ENCODE measurements around the gene PTPRH.

The PTPRH gene

DNA sequence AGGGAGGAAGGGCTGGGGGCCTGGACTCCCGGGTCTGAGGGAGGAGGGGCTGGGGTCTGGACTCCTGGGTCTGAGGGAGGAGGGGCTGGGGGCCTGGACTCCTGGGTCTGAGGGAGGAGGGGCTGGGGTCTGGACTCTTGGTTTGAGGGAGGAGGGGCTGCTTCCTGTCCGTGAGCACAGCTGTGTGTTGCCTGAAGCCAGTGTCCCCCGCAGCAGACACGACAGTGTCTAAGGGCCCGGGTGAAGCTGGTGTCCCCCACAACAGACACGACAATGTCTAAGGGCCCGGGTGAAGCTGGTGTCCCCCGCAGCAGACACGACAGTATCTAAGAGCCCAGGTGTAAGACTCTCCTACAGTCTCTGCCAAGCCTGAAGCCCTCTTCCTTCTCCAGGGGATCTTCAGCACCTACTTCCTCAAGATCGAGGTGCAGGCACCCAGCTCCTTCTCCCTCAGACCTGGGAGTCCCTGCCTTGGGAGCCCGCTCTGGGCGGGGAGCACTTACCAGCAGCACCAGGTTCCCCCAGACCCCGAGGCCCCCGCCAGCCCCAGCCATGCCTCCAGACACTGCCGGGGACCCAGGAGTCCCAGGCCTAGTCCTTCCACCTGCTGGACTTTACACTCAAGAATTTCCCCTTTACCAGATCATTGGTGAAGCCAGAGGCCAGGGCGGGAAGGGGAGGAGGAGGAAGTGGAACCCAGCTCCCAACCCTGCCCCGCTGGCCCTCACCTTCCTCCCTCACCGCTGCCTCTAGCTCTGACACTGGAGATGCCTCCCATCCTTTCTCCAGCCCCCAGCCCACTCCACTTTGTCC is at the start of gene PTPRH:
Gene PTPRH, minus strand, starts transcription at position 622 of the 813 bp plus-strand sequence. Its CDS starts 68 bp downstream, at position 554.
- DNase-seq: no peak

- DNase-seq: peak; percentile 84
Observed at GRCh38 chr19:55258476-55258827, 49.2 kb upstream of the PTPRH start.

- peak; percentile 73 for DNase-seq
Observed at GRCh38 chr19:55257461-55258420, 48.4 kb upstream of the PTPRH start.

- no peak for DNase-seq
Observed at GRCh38 chr19:55256562-55257460, 47.5 kb upstream of the PTPRH start.

DNA sequence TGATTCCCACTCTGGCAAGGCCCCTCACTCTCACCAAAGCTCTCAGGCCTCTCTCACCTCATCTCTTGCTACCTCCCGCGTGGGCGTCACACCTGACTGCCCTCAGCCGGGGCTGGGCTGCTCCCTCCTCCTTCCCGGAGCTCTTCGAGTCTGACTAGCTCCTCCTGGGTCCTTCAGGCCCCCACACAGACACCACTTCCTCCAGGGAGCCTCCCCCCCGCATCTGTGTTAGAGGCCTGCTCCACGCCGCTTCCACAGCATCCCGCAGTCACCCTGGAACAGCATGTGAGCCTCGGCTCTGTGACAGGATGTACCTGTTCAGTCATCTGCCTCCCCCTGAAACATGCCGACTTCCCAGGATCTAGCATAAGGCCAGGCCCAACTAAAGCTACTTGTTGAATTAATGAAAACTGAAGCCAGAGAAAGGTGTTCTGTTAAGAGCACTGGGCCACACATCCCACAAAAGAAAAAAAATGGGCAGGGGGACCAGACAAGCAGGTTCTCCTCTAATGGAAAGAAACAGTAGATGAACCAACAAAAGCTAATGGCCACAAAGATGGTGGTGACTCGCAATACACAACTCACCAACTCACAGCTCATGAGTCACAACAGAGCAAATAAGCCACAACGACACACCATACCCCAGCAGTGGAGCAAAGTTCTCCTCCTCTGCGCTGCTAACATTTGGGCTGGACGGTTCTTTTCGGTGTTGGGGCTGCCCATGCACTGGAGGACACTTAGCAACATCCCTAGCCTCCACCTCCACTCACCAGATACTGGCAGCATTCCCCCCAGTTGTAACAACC is 46.5 kb upstream of the PTPRH start:
- DNase-seq: peak; percentile 80

- no peak for DNase-seq
Observed at GRCh38 chr19:55254625-55254977, 45.3 kb upstream of the PTPRH start.

DNA sequence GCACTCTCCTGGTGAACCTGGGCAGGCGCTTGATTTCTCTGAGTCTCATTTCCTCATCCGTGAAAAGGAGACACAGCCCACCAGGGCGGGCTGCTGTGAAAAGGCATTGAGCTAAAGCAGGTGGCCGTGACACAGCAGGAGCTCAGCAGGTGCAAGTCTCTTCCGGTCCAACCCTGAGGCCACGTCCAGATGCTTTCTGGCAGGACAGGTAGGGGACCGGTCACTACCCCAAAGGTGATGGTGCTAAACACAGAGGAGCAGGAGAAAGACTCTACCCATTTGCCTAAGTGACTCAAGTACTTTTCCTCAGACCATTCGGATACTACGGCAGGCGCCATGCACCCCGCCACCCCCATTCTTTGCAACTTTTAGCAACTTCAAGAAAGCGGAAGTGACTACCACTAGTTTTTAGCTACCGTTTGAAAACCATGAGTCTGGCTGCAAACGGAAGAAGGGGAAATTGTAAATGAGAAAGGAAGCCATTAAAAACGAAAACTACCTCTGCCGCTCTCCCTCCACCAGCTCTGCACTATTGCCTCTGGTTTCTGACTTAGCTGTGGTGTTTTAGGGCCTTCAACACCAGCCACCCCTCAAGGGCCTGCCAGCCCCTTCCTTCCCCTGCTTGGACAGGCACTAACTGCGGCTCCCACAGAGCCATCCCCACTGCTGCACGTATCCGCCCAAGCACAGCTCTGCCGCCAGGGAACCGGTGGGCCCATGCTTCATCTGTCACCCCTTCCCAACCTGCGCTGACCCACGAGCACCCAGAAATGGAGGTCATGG is 44.7 kb upstream of the PTPRH start:
- peak; percentile 84 for DNase-seq

- no peak for DNase-seq
Observed at GRCh38 chr19:55252760-55253663, 43.7 kb upstream of the PTPRH start.

DNA sequence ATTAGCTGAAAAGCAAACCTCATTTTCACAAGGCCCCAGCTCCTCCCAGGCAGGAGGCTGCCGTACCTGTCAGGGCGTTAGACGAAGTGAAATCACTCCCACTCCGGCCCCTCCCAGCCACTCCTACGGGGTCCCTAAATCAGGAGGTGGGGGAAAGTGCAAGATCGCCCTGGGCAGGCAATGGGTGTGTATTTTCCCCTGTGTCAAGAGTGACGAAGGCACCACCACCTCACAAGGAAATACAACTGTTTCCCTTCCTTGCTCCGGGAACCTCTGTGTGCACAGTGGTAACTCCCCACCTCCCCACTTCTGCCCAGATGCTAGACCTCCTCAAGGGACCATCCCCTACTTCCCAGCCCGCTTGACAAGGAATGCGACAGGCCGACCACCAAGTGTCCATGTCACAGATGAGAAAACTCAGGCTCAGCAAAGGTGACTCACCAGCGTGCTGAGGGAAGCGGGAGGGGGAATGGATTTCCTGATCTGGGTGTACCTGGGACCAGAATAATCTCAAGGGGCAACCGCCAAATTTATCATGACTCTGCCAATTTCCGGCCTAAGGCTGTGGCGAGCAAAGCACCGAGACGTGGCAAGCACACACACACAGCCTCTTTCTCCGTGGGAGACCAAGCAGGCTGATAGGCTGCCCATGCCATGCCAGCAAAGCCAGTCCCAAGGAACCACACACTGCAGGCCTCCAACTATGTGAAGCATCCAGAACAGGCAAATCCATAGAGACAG is 42.2 kb upstream of the PTPRH start:
- DNase-seq: peak; percentile 83

DNA sequence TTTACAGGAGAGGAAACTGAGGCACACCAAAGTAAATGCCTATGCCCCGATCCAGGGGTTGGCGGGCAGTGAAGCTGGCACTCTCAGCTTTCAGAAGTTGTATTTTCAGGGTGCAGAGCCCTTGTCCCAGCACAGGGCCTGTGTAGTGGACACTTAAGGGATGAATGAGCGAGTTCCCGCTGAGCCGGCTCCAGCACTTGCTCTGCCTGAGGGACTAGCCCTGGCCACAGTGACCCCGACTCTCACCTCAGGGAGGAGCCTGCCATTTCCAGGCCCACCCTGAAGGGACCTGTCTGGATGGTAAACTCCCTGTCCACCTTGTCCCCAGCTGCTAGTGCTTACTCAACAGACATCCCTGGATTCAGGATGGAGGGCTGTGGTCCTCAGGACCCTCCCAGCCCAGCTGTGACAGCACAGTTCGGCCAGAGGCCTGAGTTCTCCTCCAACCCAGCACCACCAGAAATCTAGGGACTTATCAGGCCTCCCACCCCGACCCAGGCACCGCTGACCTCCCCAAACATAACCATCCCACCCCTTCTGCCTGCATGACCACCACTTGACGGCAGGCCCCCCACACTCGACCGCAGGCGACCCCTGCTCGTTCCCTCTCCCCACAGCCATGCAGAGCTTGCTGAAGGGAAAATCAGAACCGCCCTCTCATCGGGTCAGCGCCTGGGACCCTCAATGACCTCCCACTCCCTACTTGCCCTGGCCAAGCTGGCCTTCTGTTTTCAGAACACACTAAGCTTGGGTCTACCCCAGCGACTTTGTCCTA is 41.1 kb upstream of the PTPRH start:
- DNase-seq: no peak

GRCh38 chr19:55249841-55250240 is 40.5 kb upstream of the PTPRH start:
- DNase-seq: no peak

- DNase-seq: no peak
Observed at GRCh38 chr19:55248704-55249103, 39.4 kb upstream of the PTPRH start.

GRCh38 chr19:55248166-55248675 is 38.9 kb upstream of the PTPRH start:
- DNase-seq: no peak

DNA sequence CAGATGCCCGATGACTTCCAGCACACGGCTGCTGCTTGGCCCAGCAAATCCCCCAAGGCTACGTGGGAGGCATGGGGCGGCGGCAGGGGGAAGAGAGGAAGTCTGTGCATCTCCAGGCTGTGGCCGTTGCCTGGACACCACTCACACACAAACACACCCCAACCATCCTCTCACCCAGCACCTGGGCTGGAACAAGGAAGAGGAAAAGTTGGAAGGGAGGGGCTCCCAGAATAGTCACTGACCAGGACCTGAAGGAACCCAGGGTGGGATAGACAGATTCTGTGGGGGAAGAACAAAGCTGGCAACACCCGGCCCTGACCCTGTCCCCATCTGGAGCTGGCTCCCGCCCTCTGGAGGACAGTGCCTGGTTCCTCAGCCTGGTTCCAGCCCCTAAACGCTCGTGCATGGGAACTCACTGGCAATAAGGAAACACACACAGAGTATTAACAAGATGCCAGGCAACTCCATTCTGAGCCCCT is 38.4 kb upstream of the PTPRH start:
- DNase-seq: no peak

DNA sequence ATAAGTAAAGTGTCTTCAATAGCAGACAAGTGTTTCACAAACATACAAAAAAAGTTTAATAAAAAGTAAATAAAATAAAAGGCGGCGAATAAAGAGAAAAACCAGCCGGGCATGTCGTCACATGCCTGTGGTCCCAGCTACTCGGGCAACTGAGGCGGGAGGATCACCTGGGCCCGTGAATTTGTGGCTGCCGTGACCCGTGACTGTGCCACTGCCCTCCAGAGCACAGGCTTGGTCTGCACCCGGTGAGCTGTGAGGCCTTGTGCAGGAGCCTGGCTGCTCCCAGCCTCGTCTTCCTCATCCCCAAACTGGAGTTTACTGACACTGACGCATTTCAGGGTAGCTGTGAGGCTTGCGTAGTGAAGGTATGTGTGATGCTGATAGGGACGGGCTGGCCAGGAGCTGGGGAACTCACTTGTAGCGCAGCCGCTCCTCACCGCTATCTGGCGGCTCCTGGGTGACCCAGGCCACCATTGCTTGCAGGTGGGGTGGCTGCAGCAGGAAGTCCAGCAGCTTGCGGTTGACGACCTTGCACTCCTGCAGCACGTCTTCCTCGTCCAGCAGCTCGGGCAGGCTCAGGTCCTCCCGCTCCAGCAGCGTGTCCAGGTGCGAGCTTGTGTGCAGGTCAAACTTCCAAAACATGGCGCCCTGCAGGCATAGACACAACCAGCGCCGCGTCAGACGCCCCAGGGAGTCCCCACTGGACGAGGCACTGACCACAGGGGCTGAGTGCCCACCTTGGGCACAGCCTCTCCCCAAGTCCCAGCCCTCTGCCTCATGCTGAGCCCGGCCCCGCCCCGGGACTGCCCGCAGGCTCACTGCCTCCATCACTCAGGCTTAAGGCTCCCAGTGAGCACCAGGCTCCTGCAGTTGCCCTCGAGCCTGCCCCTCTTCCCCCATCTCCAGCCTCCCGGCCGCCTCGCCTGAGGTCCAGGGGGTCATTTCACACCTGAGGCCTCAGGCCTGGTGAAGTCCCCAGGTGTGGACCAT is 37.5 kb upstream of the PTPRH start:
- DNase-seq: no peak

GRCh38 chr19:55245236-55245904 is 36.1 kb upstream of the PTPRH start:
- DNase-seq: no peak
